HuH-7 (cell line): Measurements from ENCODE around the gene FBXO24.
A peak's percentile ranks its signal among the peaks of the same experiment; 100 is the strongest.
"Not testable (repeated sequence)": the region's sequence is repeated elsewhere in the genome, so short reads cannot be mapped to it uniquely, and the experiment has no call there.

Experiments
- DNase-seq: peaks from one replicate; pipeline ENCODE4 v3.0.0; 2011; ENCODE audit warnings: low spot score

Gene FBXO24

GRCh38 chr7:100559127-100559526, 27.0 kb upstream of the FBXO24 start:
- DNase-seq, result no peak

- no peak for DNase-seq
Observed at GRCh38 chr7:100561491-100562194, 24.5 kb upstream of the FBXO24 start.

- DNase-seq, result no peak
Observed at GRCh38 chr7:100562195-100563099, 23.7 kb upstream of the FBXO24 start.

- no peak for DNase-seq
Observed at GRCh38 chr7:100563100-100563564, 23.0 kb upstream of the FBXO24 start.

DNA sequence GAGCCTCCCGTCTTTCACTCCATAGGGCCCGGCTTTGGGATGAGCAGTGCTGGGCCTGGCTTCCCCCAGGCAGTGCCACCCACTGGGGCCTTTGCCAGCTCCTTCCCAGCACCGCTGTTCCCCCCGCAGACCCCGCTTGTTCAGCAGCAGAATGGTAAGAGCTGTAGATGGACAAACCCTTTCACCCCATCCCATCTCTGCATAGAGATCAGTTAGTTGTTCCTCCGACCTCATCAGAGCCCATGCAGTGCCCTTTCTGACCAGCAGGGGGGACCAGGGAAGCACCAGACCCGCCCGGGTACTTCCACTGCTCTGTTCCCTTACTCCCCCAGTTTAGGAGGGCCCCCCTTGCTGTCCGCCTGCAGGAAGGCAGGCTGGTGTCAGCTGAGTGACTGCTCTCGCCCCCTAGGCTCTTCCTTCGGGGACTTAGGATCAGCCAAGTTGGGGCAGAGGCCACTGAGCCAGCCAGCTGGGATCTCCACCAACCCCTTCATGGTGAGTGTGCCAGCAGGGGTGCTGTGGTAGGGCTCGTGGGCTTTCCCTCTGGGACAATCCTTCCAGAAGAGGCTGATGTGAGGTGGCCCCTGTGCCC, 22.2 kb upstream of the FBXO24 start:
- DNase-seq, result peak; percentile 85

- not testable (repeated sequence) for DNase-seq
Observed at GRCh38 chr7:100564405-100564804, 21.7 kb upstream of the FBXO24 start.

- DNase-seq, result no peak
Observed at GRCh38 chr7:100565133-100565571, 21.0 kb upstream of the FBXO24 start.

GRCh38 chr7:100566018-100566531, 20.1 kb upstream of the FBXO24 start:
- no peak for DNase-seq

- no peak for DNase-seq
Observed at GRCh38 chr7:100567031-100567730, 18.9 kb upstream of the FBXO24 start.

GRCh38 chr7:100567751-100568175, 18.4 kb upstream of the FBXO24 start:
- no peak for DNase-seq

DNA sequence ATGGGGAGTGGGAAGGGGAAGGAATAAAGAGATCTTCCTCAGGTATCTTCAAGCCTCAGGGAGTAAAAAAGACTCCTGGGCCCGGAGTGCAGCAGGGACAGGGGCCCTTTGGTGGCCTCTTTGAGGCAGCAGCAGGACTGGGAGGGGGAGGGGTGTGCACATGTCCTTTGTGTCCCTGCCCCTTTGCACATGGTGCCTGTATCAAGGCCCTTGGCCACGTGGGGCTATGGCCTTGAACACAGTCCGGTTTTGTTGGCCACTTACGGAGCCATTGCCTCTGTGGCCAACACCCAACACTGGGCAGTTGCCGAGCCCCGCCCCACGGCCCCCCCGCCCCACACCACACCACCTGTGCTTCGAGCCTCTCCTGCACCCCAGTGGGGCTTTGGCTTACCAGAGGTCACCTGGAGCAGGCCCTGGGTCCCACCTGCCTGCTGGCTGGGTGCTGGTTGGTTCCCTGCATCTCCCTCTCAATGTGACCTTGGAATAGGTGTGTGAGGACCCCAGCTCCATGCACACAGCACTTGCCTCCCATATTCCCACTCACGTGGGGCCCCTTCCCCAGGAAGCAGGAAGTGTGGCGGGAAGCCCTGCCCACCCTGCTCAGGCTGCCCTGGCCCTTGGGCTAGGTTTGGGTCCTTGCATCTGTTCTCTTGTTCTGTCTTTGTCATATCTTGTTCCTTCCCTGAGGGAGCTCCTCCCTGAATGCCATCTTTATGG, 17.8 kb upstream of the FBXO24 start:
- DNase-seq, result no peak

DNA sequence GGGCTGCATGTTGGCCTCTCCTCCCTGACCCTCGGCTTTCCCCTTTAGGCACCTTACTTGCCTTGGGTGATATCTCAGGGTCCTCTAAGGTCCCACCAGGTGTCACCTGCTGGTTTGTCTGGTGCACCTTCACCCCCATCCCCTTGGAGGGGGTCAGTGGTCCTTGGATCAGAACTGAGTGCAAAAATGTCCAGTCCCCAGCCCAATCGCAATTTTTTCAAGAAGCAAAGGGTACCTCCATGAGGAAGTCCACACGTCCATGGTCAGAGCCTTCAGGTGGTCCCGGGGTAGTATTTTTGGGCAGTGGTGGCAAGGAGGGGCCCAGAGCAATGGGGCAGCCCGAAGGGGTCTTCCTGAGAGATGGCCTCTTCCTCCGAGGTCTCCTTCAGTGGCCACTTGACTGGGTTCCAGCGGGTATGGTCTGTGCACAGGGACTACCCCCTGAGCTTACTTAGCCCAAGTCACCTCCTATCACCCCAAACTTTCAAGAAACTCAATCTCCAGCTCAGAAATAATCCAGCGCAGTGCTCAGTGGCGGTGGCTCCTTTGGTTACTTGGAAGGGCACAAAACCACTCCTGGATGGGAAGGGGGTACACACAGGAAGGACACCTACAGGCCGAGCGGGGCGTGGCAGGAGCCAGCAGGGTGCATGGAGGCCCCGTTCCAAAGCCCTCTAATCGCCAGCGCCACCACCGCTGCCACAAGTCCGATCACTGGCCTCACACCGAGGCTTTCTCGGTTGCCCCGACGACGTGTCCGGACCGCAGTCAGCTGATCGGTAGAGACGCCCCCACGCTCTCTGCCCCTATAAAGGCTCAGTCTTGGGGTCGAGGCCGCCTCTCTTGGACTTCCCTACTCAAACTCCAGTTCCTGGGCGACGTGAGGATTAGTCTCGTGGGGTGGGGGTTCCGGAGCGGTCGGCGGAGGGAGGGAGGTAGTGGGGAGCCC, 17.0 kb upstream of the FBXO24 start:
- DNase-seq, result peak; percentile 81

GRCh38 chr7:100570954-100571828, 14.9 kb upstream of the FBXO24 start:
- DNase-seq, result no peak

GRCh38 chr7:100571829-100572116, 14.4 kb upstream of the FBXO24 start:
- DNase-seq, result no peak

DNA sequence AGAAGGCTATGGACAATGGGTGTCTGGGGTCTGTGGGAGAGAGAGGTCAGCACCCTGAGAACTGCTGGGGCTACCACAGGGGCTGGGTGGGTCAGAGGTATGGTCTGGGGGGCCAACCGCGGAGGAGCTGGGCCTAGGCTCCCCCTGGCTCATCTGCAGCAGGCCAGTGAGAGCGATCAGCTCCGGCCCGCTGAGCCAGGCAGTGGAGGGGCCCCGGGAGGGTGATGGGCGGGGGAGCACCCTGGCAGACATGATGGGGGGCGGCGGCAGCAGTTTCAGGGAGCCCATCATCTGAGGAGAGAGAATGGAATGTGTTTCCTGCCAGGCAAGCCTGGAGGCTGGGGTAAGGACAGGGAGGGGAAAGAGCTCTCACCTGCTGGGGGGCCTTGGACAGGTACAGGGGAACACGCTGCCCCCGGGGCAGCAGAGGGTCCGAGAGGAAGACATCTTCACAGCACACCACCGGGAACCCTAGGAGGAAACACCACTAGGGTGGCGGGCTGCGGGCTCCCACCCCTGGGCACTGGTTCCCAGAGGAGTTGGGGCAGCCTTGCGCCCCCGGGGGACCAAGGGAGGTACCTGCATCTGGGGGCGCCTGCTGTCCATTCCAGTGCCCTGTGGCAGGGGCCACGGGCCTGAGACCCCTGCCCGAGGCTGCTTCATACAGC, 13.7 kb upstream of the FBXO24 start:
- no peak for DNase-seq

DNA sequence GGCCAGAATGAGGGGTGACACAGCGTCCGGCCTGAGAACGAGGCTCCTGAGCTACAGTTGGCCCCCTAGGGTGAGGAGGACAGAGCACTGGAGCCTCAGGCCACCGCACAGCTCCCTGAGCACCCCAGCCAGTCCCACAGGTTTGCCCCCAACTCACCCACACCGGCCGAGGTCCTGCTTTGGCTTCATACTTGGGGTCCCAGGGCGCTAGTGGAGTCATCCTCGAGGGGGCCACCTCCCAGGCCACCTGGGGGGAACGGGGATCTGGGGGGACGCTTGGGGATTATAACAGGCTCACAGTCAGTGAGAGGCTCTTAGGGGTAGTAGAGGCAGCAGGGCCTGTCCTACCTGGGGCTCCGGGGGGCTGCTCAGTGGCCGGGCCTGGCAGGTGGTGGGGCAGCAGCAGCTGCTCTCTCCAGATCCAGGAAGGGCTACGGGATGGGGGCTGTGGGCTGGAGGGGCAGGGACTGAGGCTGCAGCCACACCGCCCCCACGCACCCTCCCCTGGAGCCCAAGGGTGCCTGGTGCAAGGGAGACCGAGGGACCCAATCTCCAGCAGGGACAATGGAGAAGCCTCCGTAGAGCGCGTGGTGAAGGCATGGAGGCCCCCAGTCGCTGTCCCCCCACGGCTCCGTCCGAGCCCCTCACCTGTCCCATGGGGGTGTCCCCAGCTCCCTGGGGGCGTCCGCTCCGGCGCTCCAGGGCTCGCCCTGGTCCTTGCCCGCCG, 13.0 kb upstream of the FBXO24 start:
- DNase-seq, result no peak

DNA sequence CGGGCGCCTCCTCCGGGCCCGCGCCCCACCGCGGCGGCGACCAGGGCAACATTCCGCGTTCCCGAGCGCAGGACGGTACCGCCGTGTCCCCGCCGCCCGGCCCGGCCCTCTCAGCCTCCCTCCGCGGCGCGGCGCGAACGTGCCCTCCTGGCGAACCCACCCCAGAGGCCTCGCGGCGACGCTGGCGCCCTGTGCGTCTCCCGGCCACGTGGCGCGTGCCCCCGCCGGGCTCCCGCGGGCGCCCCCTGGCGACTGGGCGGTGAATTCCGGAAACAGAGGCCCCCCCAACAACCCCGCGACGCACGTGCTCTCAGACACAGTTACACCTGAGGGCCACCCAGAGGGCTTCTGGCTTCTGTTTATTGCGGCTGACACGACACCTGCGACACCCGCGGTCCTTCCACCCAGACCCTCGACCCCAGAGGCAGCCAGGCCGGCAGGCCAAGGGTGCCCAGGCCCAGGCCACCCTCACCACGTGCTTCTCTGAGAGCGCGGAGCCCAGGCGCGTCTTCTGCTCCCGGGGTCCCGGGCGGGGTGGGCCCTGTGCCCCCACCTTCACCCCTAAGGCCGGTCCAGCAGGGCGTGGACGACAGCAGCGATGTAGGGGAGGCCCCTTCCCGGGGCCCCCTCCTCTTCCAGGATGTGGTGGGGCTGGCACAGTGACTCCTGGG, 12.3 kb upstream of the FBXO24 start, which contains the start of gene SAP25:
Gene SAP25, minus strand, starts transcription at position 210 of the 671 bp plus-strand sequence. Its CDS starts 158 bp downstream, at position 52.
- DNase-seq, result no peak
